NCI-H2196 (cell line): Measurements from ENCODE around the gene GPR31.
"Not testable (repeated sequence)": the region's sequence is repeated elsewhere in the genome, so short reads cannot be mapped to it uniquely, and the experiment has no call there.

Experiments
- DNase-seq: peaks from one replicate; lab custom pipeline; 2025; ENCODE audit not compliant: unreplicated experiment; lab: John Stamatoyannopoulos, UW

Gene GPR31, protein sequence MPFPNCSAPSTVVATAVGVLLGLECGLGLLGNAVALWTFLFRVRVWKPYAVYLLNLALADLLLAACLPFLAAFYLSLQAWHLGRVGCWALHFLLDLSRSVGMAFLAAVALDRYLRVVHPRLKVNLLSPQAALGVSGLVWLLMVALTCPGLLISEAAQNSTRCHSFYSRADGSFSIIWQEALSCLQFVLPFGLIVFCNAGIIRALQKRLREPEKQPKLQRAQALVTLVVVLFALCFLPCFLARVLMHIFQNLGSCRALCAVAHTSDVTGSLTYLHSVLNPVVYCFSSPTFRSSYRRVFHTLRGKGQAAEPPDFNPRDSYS

DNA sequence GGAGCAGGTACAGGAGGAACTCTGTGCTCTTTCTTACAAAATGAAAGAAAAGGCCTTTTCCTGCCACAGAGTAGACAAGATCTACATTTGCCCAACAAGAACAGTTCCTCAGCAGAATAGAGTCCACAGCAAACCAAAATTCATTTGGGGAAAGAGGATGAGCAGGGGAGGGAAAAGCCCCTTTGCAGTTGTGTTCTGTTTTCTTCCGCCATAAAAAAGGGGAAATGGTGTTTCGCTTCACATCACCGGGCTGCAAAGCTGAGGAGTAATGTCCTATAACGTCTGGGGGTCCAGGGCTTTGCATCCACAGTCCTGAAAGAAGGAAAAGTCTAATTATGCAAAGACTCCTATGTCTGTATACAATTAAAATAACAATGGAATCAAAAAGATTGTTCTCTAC, at the start of gene GPR31:
Gene GPR31 (minus strand): TSS at position 118 of the 400 bp plus-strand sequence. CDS start 149 bp downstream, outside the sequence.
- no peak for DNase-seq

DNA sequence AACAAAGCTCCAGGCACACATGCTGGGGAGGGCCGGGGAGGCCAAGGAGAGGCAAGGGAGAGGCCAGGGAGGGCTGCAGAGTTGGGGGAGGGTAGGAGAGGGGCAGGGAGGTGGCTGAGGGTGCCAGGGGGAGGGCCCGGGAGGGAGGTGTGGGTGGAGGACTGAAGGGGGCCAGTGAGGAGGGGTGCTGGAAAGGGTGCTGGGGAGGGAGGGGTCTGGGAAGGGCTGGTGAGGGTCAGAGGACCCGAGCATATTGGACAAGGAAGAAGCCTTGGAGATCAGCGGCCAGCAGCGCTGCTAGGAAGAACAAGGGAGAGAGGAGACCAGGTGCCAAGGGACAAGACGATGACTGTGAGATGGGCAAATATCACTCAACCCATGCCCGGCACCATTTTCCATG, 49.7 kb upstream of the GPR31 start:
- no peak for DNase-seq

DNA sequence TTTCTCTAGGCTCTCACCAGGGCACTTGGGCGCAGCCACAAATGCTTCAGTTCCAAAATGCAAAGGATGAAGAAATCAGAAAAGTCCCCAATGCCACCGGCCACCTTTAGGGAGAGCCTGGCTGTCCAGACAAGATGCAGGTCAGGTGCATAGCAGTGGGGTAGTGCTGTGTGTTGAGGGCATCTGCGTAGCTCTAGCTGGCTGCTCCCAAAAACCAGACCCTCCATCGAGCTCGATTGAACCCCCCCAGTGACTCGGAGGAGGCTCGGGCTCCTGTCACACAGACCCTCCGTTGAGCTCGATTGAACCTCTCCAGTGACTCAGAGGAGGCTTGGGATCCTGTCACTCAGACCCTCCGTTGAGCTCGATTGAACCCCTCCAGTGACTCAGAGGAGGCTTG, 47.5 kb upstream of the GPR31 start:
- not testable (repeated sequence) for DNase-seq

DNA sequence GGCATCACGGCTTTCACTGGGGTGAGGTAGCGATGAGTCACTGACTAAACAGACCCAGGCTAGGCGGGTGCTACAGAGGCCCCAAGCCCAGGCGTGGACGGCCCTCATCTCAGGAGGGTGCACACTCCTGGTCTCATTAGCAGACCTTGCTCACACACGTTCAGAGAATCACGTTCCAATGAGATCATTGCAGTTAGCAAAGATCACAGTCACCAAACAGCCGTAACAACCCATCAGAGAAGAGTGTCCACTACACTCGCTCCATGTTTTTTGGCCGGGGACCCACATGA, 46.2 kb upstream of the GPR31 start:
- DNase-seq, result not testable (repeated sequence)

DNA sequence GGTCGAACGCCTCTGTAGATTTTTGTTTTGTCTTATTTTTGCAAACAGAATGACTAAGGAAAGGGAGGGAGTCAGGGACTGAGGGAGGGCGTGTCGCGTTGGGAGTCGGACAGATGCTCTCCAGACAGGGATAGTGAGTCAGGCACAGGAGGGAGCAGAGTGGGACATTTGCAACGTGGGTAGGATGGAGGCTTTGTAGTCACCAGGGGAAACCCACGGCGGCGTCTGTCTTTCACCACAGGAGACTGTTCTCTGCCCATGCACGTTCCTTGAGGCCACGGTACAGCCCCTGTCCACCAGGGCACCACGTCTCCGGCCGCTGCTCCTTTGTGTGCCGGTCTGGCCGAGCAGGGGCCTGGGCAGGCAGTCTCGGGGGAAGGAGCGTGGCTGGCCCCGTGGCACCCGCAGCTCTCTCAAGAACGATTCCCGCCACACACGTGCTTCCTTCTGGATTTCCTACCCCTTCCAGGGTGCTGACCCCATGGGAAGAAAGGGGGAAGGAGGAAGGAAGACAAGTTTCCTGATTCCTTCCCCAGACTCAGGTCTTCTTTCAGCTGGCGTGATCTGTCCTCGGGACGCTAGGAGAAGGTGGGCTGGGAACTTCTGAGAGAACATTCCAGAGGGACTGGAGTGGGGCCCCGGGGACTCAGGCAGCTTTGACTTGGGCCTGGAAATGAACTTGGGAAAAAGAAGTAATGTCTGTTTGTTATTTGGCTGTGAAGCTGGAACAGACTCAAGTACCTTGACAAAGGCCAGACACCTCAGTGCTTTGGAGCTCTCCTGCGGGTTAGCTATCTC, 45.7 kb upstream of the GPR31 start:
- DNase-seq, result not testable (repeated sequence)

DNA sequence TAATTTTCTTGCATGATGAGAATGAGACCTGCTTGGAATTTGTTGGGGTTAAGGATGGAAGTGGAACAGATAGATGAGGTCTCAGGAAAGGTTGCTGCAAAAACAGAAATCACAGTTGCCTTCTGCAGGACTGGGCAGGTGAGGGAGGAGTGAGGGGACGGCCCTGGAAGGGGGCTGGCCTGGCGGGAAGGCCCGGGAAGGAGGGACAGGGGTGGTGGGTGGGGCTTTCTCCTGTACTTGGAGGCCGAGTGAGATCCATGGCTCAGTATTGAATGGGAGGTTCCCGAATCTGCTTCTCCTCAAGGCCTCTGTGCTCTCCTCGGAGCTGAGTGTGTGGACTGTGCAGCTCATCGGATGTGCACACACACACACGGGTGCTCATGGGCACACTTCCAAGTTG, 44.8 kb upstream of the GPR31 start:
- not testable (repeated sequence) for DNase-seq

DNA sequence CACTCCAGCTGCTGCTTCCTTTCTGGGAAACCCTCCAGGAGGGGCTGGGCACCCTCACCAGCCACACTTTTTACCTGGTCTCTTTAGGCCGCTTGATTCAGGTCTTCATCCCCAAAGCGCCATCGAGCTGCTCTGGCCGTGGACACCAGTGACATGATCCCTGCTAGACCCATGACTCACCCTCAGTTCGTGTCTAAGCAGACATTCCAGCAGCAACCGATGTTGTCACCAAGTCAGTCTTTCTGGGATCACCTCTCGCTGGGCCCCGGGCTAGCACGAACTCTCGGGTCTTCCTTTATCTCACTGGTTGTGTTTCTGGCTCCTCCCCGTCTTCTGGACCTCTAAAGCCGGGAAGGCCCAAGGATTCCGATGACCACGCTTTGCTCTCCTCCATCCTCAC, 43.0 kb upstream of the GPR31 start:
- DNase-seq, result no peak

DNA sequence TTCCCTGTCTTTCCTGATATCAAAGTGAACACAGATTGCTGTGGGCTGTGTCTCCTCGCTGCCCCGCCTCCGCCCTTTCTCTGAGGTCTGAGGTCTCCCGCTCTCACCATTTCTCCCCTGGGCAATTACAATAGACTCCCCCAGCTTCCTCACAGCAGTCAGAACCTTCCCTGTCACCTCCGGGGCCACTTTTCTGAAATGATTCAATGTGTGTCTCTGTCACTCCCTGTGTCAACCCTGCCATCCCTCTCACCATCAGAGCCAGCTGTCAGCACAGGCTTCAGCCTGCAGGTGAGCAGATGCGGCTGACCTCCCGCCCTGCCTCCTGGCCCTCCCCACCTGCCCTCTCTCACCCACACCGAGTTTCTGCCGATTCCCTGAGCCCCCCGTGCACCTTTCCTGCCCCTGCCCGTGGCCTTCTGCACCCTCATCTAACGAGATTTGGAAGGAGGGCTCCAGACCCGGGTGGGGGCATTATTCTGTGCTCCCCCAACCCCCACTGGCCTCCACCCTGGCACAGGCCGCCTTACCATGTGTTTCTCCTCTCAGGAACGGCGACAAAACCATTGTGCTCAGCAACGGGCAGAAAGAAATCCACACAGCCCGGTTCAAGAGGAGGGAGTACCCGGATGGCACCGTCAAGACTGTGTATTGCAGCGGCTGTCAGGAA, 38.3 kb upstream of the GPR31 start:
- not testable (repeated sequence) for DNase-seq

DNA sequence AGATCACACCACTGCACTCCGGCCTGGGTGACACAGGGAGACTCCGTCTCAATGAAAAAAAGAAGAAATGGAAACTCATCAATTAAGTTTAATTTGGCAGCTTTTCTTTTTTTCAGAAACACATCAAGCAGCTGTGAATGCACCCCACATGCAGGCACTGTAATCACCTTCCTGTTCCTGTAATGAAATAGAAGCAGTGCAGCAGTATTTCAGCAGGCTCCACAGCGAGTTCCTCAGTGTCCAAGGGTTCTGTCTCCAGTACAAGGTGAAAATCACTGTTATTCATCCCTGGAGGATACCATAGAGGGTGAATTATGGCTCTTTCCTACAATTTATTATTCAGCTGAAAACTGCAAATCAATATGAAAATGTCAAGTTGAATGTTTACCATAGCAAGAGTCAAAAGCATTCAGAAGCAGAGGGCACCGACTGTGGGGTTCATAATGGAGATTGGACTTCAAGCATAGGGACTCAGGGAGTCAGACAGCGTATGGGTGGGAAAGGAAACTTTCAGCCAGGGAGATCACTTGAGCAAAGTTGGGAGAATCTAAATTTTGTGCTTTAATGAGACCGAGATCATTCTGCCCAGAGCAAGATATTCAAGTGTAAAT, 35.8 kb upstream of the GPR31 start:
- DNase-seq, result not testable (repeated sequence)

DNA sequence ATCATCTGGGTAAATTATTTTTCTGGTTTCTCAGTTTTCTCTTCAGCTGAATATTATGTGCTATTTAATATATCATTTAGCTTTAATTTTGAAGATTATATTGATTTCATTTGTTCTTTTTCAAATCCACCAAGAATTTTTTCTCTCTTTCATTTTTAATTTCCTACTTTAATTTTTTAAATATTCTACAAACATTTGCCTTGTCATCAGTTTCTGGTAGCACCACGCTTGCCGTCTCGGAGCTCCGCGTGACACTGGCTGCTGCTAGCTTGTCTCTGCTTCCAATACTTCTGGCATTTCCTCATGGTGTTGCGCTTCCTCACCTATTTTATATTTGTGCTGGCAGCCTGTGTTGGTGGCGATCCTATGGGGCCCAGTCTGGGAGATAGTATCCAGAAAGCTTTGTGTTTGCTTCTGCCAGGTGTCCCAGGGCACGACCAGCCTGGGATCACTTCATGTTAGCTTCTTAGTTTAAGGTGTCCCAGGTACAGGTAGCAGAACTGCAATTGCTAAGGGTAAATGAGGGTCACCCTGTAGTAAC, 33.3 kb upstream of the GPR31 start:
- DNase-seq, result not testable (repeated sequence)

DNA sequence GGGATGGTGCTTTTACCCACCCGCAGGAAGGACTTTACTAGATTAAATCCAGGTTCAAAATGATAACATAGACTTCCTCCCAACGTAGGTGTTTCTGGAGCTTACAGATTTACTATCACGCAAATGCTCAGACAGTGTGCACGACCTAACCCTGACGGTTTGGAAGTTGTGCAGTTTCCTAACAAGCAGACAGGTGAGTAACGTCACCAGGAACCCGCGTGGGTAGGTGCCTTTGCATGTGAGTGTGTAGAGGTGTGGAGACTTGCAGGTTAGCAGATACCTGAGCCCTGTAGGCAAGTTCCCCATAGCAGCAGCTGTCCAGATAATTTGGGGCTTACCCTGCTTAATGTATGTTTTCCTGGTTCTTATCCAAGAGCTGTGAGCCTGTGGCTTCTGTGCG, 29.5 kb upstream of the GPR31 start:
- not testable (repeated sequence) for DNase-seq

DNA sequence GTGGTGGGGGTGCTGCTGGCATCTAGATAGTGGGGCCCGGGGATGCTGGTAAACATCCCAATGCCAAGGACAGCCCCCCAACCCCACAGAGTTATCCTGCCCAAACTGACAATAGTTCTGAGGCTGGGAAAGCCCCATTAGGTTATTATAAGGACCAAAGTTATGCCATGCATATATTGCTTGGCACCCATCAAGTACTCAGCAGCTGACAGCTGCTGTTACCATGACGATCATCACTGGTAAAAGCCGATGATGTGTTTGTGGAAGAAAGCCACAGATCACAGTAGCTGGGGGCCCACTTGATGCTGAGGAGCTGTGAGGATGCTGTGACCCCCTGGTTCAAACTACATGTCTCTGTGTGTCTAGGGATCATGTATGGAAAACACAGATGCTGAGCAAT, 27.3 kb upstream of the GPR31 start:
- DNase-seq, result not testable (repeated sequence)

DNA sequence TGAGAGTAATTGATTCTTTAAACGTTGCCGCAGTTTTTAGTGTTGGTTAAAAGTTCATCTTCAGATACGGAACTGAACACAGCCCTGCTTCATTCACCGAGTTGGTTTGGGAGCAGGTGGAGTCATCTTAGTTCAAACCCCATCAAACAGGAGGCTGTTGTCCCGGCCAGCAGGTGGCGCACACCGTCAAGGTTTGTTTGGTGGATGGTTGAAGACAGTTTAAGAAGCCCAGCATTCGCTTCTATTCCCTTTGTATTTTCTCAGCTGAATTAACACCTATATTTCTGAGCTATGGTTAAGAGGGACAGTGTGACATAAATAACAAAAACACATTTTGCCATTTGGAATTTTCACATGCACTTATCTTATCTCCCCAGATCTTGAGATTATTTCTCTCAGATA, 25.1 kb upstream of the GPR31 start:
- not testable (repeated sequence) for DNase-seq

DNA sequence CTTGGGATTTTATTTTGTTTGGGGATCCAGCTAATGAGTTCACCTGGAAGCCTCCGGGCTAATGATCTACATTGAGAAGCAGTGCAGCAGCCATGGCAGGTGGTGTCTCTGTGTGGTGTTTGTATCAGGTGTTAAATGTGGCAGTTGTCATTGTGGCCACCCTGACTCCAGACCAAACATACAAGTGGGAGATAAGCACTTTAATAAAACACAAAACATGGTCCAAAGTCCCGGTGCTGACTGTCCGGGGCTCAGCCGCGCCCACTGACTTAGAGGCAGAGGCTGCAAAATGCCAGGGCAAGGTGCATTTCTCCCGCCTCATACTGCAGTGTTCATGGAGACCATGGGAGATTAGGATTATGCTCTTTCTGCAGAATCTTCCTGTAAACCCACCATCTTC, 23.6 kb upstream of the GPR31 start:
- not testable (repeated sequence) for DNase-seq

DNA sequence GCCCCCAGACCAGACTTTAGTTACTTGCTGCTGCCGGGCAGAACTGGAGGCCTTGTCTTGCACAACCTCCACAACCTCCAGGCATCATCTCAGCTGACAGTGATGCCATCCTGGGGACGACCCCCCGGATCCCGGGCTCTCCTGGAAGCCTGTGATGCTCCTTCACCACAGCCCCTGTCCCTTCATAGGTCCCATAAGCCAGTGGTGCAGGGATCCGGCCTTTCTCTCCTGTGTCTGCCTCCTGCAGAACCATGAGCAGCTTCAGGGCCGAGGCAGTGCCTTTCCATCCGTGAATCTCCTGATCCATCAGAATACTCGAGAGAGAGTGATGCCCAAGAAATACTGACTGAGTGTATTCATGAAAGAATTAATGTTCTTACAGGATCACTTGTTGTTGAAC, 22.3 kb upstream of the GPR31 start:
- DNase-seq, result not testable (repeated sequence)

DNA sequence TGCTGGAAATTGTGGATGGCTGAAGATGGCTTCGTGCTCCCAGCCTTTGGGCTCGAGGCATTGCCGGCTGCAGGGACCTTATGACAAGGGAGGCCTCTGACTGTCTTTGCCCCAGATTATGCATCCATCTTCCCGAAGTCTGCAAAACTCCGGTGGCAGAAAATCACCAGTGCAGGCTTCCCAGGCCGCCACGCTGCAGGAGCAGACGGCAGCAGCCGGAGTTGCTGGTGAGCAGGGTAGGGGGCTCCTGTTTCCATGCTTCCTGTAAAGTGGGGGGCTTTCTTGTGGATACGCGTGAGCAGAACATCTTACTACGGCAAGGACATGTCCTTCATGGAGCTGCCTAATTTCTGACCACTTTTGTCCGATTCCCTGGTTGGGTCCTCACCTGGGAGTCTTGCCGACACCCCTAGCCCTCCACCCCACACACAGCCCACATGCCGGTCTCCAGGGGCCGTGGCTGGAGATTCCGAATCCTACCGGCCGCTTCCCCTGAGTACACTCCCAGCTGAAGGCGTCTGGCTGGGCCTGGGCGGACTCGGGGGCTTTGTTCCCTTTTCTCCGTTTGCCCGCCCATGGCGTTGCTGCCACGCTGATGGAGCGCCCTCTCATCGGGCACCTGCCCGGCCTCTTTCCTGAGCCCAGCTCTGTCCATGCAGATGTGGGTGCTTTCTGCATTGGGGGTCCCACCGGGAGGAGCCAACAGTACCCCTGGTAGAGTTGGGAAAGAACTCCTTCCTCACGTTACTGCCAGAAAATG, 21.3 kb upstream of the GPR31 start:
- not testable (repeated sequence) for DNase-seq

DNA sequence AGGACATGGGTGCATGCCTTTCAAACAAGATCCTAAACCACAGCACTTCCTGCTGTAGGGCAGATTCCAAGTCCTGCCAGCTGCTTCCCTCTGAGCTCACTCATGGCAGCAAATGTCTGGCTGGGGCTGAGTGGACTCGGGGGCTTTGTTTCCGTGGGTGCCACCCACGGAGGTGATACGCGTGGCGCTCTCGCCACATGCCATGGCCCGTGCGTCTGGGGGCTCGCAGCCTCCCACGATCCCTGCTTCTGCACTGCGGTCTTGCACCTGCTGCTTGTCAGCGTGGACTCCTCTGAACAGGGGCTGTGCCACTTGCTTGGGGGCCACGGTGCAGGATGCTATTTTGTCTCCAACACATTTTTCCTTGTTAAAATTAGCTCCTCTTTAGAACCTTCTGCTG, 19.5 kb upstream of the GPR31 start:
- DNase-seq, result not testable (repeated sequence)

DNA sequence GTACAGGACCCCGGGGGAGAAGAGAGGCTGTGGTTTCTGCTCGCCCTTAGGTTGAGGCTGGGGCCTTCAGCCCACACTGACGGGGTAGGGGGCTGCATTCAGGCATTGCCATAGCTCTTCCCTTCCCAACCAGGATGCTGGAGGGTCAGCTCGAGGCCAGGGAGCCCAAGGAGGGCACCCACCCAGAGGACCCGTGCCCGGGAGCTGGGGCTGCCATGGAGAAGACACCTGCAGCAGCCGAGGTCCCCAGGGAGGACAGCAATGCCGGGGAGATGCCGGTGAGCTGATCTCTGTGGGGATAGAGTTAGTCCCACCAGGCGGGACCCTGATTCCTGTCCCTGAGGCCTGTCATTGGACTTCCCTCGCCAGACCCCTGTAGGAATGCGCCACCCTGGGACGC, 14.2 kb upstream of the GPR31 start:
- not testable (repeated sequence) for DNase-seq

DNA sequence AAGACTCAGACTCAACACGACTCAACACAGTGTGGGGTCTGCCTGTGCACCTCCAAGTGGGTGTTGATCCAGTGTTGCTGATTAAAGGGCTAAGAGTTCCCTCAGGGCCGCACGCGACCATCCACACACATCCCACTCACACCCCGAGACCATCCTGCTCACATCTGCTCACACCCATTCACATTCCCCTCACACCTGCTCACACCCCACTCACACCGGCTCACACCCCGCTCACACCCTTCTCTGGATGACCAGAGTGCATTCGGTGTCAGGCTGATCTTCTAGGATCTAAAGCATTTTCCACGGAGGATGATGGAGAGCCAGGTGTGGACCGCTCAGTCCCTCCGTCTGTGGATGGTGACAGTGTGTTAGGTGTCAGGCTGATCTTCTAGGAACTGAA, 13.5 kb upstream of the GPR31 start:
- DNase-seq, result not testable (repeated sequence)

DNA sequence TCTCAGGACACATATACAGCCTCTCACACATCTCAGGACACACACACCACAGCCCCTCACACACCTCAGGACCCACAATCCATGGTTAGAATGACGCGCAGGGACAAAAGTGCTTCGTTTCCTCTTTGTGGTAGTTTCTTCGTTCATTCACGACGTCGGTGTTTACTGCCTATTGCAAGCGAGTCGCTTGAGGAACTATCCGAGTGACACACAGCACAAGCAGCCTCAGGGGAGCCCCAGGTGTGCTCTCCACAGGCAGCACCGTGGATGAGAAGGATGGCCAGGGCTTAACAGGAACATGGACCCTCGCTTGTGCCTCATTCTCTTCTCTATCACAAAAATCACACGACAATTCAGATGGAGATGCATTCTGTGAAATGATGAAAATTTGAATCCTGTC, 12.1 kb upstream of the GPR31 start:
- not testable (repeated sequence) for DNase-seq
